SK-N-SH treated with all-trans-retinoic acid at 6 μM for 48 hours (cell line): ENCODE results near the gene RAPH1.

Source experiments
- ARNTL ChIP-seq: fragments of 450-650 bp; formaldehyde crosslinking; IDR thresholded peaks from 2 replicates; pipeline ENCODE4 v1.5.0; 2020; ENCODE audit warnings: low read depth, mild to moderate bottlenecking, moderate library complexity, borderline replicate concordance
- ISL1 ChIP-seq: fragments of 250-450 bp; sonication (Bioruptor Pico); IDR thresholded peaks from 2 replicates; pipeline ENCODE4 v2.1.2; 2022; ENCODE audit warnings: mild to moderate bottlenecking, moderate library complexity
- PPARA ChIP-seq: fragments of 250-450 bp; sonication (Bioruptor Pico); IDR thresholded peaks from 2 replicates; pipeline ENCODE4 v1.5.0; 2020; ENCODE audit warnings: mild to moderate bottlenecking, borderline replicate concordance
- RARB ChIP-seq: fragments of 250-450 bp; sonication (Bioruptor Pico); IDR thresholded peaks from 2 replicates; pipeline ENCODE4 v1.8.0; 2021; ENCODE audit warnings: mild to moderate bottlenecking, moderate library complexity
- TCF4 ChIP-seq: fragments of 250-450 bp; sonication (Bioruptor Pico); IDR thresholded peaks from 2 replicates; pipeline ENCODE4 v1.8.0; 2021; ENCODE audit warnings: mild to moderate bottlenecking, moderate library complexity, borderline replicate concordance
- ZC3H10 ChIP-seq: fragments of 250-450 bp; sonication (Bioruptor Pico); IDR thresholded peaks from 2 replicates; pipeline ENCODE4 v1.5.1; 2021; ENCODE audit warnings: mild to moderate bottlenecking, moderate library complexity
- ZFP3 ChIP-seq: fragments of 250-450 bp; sonication (Bioruptor Pico); IDR thresholded peaks from 2 replicates; pipeline ENCODE4 v1.5.0; 2020; ENCODE audit warnings: mild to moderate bottlenecking, moderate library complexity
- ZNF565 ChIP-seq: fragments of 450-650 bp; formaldehyde crosslinking; conservative IDR thresholded peaks from 2 replicates; pipeline ENCODE4 v1.5.0; 2020; ENCODE audit warnings: low read depth, mild to moderate bottlenecking, moderate library complexity
- ZNF70 ChIP-seq: fragments of 450-650 bp; formaldehyde crosslinking; IDR thresholded peaks from 2 replicates; pipeline ENCODE4 v1.5.0; 2020; ENCODE audit warnings: mild to moderate bottlenecking, moderate library complexity
- ZNF8 ChIP-seq: fragments of 450-650 bp; formaldehyde crosslinking; IDR thresholded peaks from 2 replicates; pipeline ENCODE4 v1.5.0; 2020; ENCODE audit warnings: mild to moderate bottlenecking, moderate library complexity
- TF ChIP-seq, protein P1 (sequence below): fragments of 250-450 bp; sonication (Bioruptor Pico); IDR thresholded peaks from 2 replicates; pipeline ENCODE4 v1.8.0; 2020; ENCODE audit warnings: mild to moderate bottlenecking, moderate library complexity, borderline replicate concordance
- TF ChIP-seq, protein P2 (sequence below): fragments of 250-450 bp; sonication (Bioruptor Pico); IDR thresholded peaks from 2 replicates; pipeline ENCODE4 v1.5.0; 2020; ENCODE audit warnings: mild to moderate bottlenecking, moderate library complexity

- TF ChIP-seq ARNTL (CRISPR knock-in tag) (no peak), TCF4 (CRISPR knock-in tag) (no peak), PPARA (CRISPR knock-in tag) (no peak), ZFP3 (CRISPR knock-in tag) (no peak), ZC3H10 (no peak), ZNF70 (CRISPR knock-in tag) (no peak), ISL1 (CRISPR knock-in tag) (no peak), ZNF565 (CRISPR knock-in tag) (no peak), RARB (CRISPR knock-in tag) (no peak), ZNF8 (CRISPR knock-in tag) (no peak)
- TF ChIP-seq, protein P1, sequence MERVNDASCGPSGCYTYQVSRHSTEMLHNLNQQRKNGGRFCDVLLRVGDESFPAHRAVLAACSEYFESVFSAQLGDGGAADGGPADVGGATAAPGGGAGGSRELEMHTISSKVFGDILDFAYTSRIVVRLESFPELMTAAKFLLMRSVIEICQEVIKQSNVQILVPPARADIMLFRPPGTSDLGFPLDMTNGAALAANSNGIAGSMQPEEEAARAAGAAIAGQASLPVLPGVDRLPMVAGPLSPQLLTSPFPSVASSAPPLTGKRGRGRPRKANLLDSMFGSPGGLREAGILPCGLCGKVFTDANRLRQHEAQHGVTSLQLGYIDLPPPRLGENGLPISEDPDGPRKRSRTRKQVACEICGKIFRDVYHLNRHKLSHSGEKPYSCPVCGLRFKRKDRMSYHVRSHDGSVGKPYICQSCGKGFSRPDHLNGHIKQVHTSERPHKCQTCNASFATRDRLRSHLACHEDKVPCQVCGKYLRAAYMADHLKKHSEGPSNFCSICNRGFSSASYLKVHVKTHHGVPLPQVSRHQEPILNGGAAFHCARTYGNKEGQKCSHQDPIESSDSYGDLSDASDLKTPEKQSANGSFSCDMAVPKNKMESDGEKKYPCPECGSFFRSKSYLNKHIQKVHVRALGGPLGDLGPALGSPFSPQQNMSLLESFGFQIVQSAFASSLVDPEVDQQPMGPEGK = no peak
- TF ChIP-seq, protein P2, sequence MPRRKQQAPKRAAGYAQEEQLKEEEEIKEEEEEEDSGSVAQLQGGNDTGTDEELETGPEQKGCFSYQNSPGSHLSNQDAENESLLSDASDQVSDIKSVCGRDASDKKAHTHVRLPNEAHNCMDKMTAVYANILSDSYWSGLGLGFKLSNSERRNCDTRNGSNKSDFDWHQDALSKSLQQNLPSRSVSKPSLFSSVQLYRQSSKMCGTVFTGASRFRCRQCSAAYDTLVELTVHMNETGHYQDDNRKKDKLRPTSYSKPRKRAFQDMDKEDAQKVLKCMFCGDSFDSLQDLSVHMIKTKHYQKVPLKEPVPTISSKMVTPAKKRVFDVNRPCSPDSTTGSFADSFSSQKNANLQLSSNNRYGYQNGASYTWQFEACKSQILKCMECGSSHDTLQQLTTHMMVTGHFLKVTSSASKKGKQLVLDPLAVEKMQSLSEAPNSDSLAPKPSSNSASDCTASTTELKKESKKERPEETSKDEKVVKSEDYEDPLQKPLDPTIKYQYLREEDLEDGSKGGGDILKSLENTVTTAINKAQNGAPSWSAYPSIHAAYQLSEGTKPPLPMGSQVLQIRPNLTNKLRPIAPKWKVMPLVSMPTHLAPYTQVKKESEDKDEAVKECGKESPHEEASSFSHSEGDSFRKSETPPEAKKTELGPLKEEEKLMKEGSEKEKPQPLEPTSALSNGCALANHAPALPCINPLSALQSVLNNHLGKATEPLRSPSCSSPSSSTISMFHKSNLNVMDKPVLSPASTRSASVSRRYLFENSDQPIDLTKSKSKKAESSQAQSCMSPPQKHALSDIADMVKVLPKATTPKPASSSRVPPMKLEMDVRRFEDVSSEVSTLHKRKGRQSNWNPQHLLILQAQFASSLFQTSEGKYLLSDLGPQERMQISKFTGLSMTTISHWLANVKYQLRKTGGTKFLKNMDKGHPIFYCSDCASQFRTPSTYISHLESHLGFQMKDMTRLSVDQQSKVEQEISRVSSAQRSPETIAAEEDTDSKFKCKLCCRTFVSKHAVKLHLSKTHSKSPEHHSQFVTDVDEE = no peak
These were observed 50.6 kb downstream of the RAPH1 start for GRCh38 chr2:203484266-203485112.
